ENCODE results near the gene ZRANB3.

DNA sequence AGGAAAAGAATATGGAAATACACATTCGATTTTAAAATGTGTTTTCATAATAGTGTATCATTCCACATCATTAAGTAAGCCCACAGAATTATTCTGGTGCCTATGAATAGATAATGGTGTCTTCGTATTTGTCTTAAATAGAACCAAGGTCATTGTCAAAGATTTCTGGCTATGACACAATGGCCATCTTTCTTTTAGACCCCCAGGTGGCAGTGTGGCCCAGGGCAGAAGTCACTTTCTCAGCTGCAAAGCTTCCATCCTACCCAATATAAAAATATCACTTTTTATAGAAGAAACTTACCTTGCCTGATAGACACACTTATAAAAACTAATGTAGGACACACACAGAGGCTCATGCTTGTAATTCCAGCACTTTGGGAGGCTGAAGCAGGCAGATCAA lies 57.5 kb downstream of the ZRANB3 start:
- TF ChIP-seq POLR2AphosphoS5 (IDR thresholded peaks at IDR 0.05; ENCODE audit: low read depth, low read length), result no peak
- no peak for TF ChIP-seq SIN3A (IDR thresholded peaks at IDR 0.05; ENCODE audit: borderline replicate concordance, insufficient read depth, low read length)

All from PFSK-1 (cell line).